ENCODE results near the gene MED28.
"Not testable (repeated sequence)": the region's sequence is repeated elsewhere in the genome, so short reads cannot be mapped to it uniquely, and the experiment has no call there.

Gene MED28

GRCh38 chr4:17616283-17616682, 1.8 kb downstream of the MED28 start:
- DNase-seq (ENCODE audit: low read depth in 2 of 3, low spot score in 2 of 3): no peak

- no peak for DNase-seq (ENCODE audit: low read depth in 2 of 3, low spot score in 2 of 3)
Observed at GRCh38 chr4:17618926-17619325, 4.5 kb downstream of the MED28 start.

- DNase-seq (ENCODE audit: low read depth in 2 of 3, low spot score in 2 of 3): no peak
Observed at GRCh38 chr4:17619416-17620105, 5.1 kb downstream of the MED28 start.

DNA sequence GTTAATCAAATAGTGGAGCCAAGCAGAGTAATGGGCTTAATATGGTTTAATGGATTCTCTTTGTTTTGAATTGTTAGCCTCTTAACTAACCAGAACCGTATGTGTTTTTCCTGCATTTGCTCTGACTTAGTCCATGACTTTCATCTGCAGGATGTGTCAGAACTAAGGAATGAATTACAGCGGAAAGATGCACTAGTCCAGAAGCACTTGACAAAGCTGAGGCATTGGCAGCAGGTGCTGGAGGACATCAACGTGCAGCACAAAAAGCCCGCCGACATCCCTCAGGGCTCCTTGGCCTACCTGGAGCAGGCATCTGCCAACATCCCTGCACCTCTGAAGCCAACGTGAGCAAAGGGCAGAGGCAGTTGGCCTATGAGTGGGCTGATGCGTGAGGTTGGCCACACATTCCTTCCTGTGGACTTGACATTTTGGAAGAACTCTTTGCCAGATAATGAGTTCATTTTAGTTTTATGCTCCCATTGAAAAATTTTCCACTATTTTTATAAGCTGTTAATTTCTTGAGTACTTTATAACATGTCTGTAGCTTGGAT, 9.1 kb downstream of the MED28 start:
- DNase-seq (ENCODE audit: low read depth in 2 of 3, low spot score in 2 of 3): no peak

GRCh38 chr4:17624821-17625220, 10.4 kb downstream of the MED28 start:
- DNase-seq (ENCODE audit: low read depth in 2 of 3, low spot score in 2 of 3): no peak

DNA sequence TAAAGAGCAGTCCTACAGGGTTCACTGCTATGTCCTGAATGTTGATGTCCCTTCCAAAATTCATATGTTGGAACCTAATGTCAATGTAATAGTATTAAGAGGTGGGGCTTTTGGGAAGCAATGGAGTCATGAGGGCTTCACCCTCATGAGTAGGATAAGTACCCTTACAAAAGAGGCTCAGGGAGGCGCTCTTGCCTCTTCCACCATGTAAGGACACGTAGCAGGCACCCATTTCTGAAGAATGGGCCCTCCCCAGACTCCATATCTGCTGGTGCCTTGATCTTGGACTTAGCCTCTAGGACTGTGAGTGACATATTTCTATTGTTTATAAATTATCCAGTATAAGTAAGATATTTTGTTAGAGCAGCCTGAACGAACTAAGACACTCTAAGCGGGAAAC, 15.8 kb downstream of the MED28 start:
- no peak for DNase-seq (ENCODE audit: low read depth in 2 of 3, low spot score in 2 of 3)

- no peak for DNase-seq (ENCODE audit: low read depth in 2 of 3, low spot score in 2 of 3)
Observed at GRCh38 chr4:17633600-17633999, 19.2 kb downstream of the MED28 start.

- no peak for DNase-seq (ENCODE audit: low read depth in 2 of 3, low spot score in 2 of 3)
Observed at GRCh38 chr4:17635056-17635455, 20.6 kb downstream of the MED28 start.

GRCh38 chr4:17636341-17636695, 21.9 kb downstream of the MED28 start:
- no peak for DNase-seq (ENCODE audit: low read depth in 2 of 3, low spot score in 2 of 3)

GRCh38 chr4:17636696-17637622, 22.5 kb downstream of the MED28 start:
- DNase-seq (ENCODE audit: low read depth in 2 of 3, low spot score in 2 of 3): peak in 2 of 3 experiments; percentile 36 to 54

GRCh38 chr4:17639136-17639535, 24.7 kb downstream of the MED28 start:
- no peak for DNase-seq (ENCODE audit: low read depth in 2 of 3, low spot score in 2 of 3)

DNA sequence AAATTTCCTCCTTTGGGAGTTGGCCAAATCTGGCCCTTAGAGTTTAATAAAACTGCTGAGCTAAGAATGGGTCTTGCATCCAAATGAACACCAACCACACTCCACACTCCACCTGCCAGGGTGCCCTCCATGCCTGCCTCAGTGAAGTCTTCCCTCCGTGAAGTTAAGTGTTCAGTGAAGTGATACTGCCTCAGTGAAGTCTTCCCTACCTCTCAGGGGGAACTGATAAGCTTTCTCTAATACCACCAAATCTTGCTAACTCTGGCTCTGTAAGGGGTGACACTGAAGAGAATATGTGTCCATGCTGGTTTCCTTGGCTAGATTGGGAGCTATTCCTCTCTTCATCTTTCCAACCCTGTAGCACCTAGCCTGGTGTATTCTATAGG, 27.9 kb downstream of the MED28 start:
- DNase-seq (ENCODE audit: low read depth in 2 of 3, low spot score in 2 of 3): no peak

- DNase-seq (ENCODE audit: low read depth in 2 of 3, low spot score in 2 of 3): no peak
Observed at GRCh38 chr4:17646693-17647092, 32.3 kb downstream of the MED28 start.

DNA sequence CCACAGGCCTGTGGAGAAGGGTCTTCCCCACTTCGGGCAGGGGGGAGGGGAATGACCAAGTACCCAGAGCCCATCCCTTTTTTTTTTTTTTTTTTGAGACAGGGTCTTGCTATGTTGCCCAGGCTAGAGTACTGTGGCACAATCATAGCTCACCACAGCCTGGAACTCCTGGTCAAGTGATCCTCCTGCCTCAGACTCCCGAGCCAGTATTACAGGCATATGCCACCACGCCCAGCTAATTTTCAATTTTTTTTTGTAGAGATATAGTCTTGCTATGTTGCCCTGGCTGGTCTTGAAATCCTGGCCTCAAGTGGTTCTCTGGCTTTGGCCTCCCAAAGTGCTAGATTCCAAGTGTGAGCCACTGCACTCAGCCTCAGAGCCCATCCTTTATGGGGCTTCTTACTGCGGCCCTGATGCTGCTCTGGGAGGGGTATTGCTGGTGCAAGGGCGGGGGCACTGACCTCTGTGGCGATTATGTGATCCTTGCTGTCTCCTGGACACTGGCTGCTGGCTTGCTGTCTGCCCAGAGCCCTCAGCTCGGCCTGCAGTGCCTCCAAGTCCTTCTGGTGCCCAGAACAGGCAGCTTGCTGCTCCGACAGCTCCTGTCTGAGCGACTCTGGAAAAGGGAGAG, 32.9 kb downstream of the MED28 start:
- DNase-seq (ENCODE audit: low read depth in 2 of 3, low spot score in 2 of 3): no peak

GRCh38 chr4:17647927-17648326, 33.5 kb downstream of the MED28 start:
- no peak for DNase-seq (ENCODE audit: low read depth in 2 of 3, low spot score in 2 of 3)

DNA sequence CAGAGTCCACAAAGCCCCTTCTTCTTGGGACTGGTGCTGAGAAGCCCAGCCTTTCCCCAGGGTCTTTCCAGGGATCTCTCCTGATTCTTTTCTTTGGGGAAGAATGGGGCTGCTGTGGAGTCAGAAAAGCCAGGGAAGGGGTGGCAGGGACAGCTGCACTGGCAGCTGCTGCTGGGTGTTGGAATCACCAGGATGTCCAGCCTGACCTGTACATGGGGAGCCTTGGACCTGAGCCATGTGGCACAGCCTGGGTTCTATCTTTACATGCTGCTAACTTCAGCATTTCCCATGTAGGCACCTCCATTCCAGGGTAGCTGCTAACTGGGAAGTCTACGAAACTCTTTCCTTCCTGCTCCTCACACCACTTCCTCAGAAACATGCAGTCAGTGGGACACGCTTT, 36.0 kb downstream of the MED28 start:
- no peak for DNase-seq (ENCODE audit: low read depth in 2 of 3, low spot score in 2 of 3)

DNA sequence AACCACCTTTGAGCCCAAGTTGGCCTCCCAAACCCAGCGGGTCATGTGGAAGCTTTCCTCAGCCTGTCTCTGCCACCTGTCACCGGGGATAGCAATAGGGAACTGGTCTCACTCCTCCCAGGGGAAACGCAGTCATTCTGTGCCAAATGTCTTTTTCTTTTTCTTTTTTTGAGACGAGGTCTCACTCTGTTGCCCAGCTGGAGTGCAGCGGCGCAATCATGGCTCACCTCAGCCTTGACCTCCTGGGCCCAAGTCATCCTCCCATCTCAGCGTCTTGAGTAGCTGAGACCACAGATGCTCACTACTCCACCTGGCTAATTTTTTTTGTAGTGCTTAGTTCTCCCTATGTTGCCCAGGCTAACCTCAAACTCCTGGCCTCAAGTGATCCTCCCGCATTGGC, 40.3 kb downstream of the MED28 start:
- DNase-seq (ENCODE audit: low read depth in 2 of 3, low spot score in 2 of 3): no peak

GRCh38 chr4:17657090-17657489, 42.6 kb downstream of the MED28 start:
- no peak for DNase-seq (ENCODE audit: low read depth in 2 of 3, low spot score in 2 of 3)

DNA sequence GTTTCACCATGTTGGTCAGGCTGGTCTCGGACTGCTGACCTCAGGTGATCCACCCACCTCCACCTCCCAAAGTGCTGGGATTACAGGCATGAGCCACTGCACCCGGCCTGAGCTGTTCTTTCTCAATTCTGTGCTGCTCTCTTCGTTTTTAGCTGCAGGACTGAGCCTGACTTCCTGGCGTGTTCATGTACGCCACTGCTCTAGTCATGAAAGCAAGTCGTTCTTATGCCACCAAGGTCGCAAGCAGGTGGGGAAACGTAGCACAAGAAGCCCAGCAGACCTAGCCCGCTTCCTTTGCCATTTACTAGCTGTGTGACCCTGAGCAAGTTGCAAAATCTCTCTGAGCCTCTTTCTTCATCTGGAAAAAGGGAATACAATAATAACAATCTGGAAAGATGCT, 43.4 kb downstream of the MED28 start:
- no peak for DNase-seq (ENCODE audit: low read depth in 2 of 3, low spot score in 2 of 3)

GRCh38 chr4:17659196-17659595, 44.8 kb downstream of the MED28 start:
- not testable (repeated sequence) for DNase-seq (ENCODE audit: low read depth in 2 of 3, low spot score in 2 of 3)

DNA sequence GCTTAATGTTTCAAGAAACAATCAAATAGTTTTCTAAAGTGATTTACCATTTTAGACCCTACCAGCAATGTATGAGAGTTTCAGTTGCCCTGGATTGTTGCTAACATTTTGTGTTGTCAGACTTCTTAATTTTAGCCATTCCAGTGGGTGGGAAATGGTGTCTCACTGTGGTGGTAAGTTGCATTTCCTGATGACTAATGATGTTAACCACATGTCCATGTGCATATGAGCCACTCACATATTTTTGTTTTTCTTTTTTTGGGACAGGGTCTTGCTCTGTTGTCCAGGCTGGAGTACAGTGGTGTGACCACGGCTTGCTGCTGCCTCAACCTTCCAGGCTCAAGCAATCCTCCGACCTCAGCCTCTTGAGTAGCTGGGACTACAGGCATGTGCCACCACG, 48.3 kb downstream of the MED28 start:
- DNase-seq (ENCODE audit: low read depth in 2 of 3, low spot score in 2 of 3): no peak

GRCh38 chr4:17664755-17665154, 50.3 kb downstream of the MED28 start:
- DNase-seq (ENCODE audit: low read depth in 2 of 3, low spot score in 2 of 3): no peak
